Natural killer cell treated with Interleukin-12 subunit alpha and Interleukin-12 subunit beta and Interleukin-15 and Interleukin-18, amount 100 ng/mL, for 72 hours (primary cell): ENCODE results near the gene CLPSL2. TPM values are rescaled to one million over a fixed set of nuclear protein-coding genes. Genes with fewer than 3 reads are reported as not detected.

ENCODE experiments used
- ATAC-seq, 2 donors: fragments of 150-1000 bp; cut with Tn5 transposase in 1 of 2; sonication (Bioruptor Pico), chemical (Tn5 transposase) in 1 of 2; 2 replicates each; pipeline ENCODE4 v1.10.0; 2021
- DNase-seq: peaks from one replicate; pipeline ENCODE4 v3.0.0; 2022; ENCODE audit warnings: low spot score
- H3K27ac Mint-ChIP-seq, 2 donors: 1 replicate in 1 of 2; 2 replicates in 1 of 2; pipeline ENCODE4 v1.8.0; 2022; ENCODE audit warnings: mixed read lengths in 2 of 2, mild to moderate bottlenecking in 1 of 2, moderate library complexity in 1 of 2
- H3K27me3 Mint-ChIP-seq, 2 donors: 1 replicate in 1 of 2; 2 replicates in 1 of 2; pipeline ENCODE4 v1.8.0; 2022; ENCODE audit warnings: mixed read lengths in 2 of 2
- H3K36me3 Mint-ChIP-seq: one replicate; pipeline ENCODE4 v1.8.0; 2022; ENCODE audit warnings: mixed read lengths
- H3K4me1 Mint-ChIP-seq, 2 donors: 1 replicate in 1 of 2; 2 replicates in 1 of 2; pipeline ENCODE4 v1.8.0; 2022; ENCODE audit warnings: low read depth in 2 of 2, mixed read lengths in 2 of 2, mild to moderate bottlenecking in 1 of 2
- H3K4me3 Mint-ChIP-seq: one replicate; pipeline ENCODE4 v1.8.0; 2022; ENCODE audit warnings: mixed read lengths
- H3K9me3 Mint-ChIP-seq: 2 replicates; pipeline ENCODE4 v1.8.0; 2022; ENCODE audit warnings: mixed read lengths
- total RNA-seq, 2 donors: library from RNA; stranded (reverse); gene quantifications; one replicate each; pipeline ENCODE4 v1.2.3, GENCODE V29; 2022

Gene CLPSL2
- total RNA-seq, 2 donors from 2014 or later: not detected

DNA sequence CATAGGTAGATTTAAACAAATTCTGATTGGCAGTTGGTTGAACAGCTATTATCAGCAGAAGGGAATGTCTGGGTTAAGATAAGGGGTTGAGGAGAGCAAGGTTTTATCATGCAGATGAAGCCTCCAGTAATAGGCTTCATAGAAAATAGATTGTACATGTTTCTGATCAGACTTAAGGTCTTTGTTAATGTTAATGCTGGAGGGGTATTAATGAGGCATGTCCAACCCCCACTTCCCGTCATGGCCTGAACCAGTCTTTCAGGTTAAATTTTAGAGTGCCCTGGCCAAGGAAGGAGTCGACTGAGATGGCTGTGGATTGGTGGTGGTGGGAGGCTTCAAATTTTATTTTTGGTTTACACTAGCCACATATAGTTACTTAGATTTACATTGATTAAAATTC lies 7.8 kb downstream of the CLPSL2 start:
- DNase-seq (no peak), ATAC-seq (no peak)
- H3K9me3 Mint-ChIP-seq: no peaks in the 10 kb centered on the region
- no peak overlapping the region for H3K4me3 Mint-ChIP-seq
- no peaks in the 10 kb centered on the region for H3K36me3 Mint-ChIP-seq
- no peaks in the 10 kb centered on the region for H3K4me1 Mint-ChIP-seq
- peaks cover 32 to 40% of the 10 kb centered on the region in 2 donors for H3K27me3 Mint-ChIP-seq
- H3K27ac Mint-ChIP-seq: no peak overlapping the region

DNA sequence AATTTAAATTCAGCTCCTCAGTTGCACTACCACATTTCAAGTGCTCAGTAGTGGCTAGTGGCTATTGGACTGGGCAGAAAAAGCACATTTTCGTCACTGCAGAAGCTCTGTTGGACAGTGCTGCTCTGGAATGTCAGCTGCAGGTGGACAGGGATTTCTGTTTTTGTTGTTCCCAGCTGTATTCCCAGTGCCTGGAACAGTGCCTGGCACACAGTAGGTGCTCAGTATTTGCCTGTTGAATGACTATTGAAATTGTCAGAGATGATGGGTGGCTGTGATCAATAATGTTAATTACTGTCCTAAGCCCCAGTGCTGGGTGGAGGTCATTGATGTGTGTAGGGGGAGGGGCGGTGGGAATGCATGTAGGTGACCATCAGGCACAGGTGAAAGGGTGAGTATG lies 9.9 kb downstream of the CLPSL2 start:
- Mint-ChIP-seq H3K27ac (no peak overlapping the region), H3K4me3 (no peak overlapping the region), H3K27me3 (peaks cover 40 to 42% of the 10 kb centered on the region in 2 donors), H3K36me3 (no peaks in the 10 kb centered on the region), H3K4me1 (no peaks in the 10 kb centered on the region), H3K9me3 (no peaks in the 10 kb centered on the region)
- no peak for ATAC-seq
- no peak for DNase-seq

DNA sequence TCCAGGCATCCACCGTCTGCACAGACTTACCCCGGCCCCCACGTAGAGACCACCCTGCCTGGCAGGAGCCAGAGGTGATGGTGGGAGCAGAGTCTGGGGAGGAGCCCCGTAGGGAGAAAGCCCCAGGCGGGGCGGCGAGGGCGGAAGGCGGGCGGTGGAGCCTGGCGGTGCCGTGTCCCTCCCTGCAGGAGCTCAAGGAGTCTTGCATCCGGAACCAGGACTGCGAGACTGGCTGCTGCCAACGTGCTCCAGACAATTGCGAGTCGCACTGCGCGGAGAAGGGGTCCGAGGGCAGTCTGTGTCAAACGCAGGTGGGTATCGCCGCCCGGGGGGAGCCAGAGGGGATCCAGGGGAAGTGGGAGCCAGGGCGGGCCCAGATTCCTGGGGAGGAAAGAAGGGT lies 10.4 kb downstream of the CLPSL2 start:
- Mint-ChIP-seq H3K27ac (no peak overlapping the region), H3K27me3 (peaks cover 37 to 38% of the 10 kb centered on the region in 2 donors), H3K9me3 (no peaks in the 10 kb centered on the region), H3K36me3 (no peaks in the 10 kb centered on the region), H3K4me3 (no peak overlapping the region), H3K4me1 (no peaks in the 10 kb centered on the region)
- no peak for DNase-seq
- peak in 1 of 2 donors; percentile 17 for ATAC-seq

DNA sequence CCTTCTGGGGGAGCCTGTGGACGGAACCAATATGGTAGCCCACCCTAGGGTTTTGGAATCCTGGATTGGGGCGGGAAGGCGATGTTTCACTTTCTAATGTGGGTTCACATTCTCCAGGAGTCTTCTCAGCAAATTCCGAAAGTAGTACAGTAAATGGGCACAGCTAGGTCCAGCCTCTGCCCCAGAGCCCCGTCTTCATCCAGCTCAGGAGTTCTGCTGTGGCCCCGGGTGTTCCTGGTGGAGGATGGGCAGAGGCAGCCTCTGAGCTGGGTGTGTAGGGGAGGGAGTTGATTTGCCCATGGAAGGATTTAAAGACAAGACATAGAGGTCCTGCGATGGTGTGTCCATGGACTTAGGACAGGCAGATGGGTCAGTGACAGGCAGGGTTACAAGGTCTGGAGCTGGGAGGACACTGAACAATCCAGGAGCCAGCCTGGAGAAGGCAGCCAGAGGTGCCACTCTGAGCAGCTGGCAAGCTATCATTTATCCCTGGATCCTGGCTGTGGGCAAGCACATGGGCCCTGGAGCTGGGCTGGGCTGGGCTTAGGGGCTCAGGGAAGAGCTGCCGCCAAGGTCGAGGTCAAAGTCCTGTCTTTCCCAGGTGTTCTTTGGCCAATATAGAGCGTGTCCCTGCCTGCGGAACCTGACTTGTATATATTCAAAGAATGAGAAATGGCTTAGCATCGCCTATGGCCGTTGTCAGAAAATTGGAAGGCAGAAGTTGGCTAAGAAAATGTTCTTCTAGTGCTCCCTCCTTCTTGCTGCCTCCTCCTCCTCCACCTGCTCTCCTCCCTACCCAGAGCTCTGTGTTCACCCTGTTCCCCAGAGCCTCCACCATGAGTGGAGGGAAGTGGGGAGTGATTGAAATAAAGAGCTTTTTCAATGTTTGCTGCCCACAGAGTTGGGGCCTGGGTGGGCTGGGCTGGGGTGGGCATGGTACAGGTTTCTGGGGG lies 11.1 kb downstream of the CLPSL2 start:
- Mint-ChIP-seq H3K4me1 (no peaks in the 10 kb centered on the region), H3K4me3 (no peak overlapping the region), H3K9me3 (no peaks in the 10 kb centered on the region), H3K27me3 (peaks cover 32 to 34% of the 10 kb centered on the region in 2 donors), H3K27ac (no peak overlapping the region), H3K36me3 (no peaks in the 10 kb centered on the region)
- DNase-seq: no peak
- peak; percentile 15 to 22 for ATAC-seq

DNA sequence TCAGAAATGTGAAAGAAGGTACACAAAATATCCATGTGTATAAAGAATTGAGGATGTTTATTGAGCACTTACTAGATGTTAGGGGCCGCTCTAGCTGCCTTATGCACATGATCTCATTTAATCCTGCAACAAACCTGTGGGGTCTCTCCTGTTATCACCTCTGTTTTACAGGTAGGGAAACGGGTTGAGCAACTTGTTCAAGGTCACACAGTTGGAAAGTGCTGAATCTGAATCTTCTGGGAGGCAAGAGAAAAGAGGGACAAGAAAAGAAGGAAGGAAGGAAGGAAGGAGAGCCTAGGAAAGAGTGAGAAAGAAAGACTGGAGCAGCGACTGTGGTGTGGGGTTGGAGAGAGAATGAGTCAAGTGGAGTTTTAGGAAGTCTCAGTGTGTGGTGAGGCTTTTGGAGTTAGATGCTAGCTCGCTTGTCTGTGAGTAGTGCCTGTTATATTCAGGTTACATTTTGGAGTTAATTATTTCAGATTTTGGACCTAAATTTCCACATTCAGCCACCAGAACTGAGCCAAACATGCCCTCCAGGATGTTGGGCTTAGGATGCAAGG lies 12.1 kb downstream of the CLPSL2 start:
- Mint-ChIP-seq H3K4me1 (no peaks in the 10 kb centered on the region), H3K9me3 (no peaks in the 10 kb centered on the region), H3K27me3 (peaks cover 34 to 37% of the 10 kb centered on the region in 2 donors), H3K4me3 (no peak overlapping the region), H3K36me3 (no peaks in the 10 kb centered on the region), H3K27ac (no peak overlapping the region)
- ATAC-seq (no peak), DNase-seq (no peak)

DNA sequence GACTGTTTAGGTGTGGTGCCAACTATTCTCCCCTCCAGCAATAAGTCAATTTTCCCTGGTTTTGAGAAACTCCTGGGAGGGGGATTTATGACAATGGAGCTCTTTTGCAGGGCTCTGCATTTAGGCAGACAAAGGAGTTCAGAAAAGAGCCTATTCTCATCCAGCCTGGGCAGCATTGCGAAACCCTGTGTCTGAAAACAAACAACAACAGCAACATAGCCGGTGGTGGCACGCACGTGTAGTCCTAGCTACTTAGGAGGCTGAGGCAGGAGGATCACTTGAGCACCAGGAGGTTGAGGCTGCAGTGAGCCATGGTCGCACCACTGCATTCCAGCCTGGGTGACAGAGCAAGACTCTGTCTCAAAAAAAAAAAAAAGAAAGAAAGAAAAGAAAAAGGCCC lies 14.3 kb downstream of the CLPSL2 start:
- Mint-ChIP-seq H3K9me3 (no peaks in the 10 kb centered on the region), H3K4me1 (no peaks in the 10 kb centered on the region), H3K27ac (no peak overlapping the region), H3K4me3 (no peak overlapping the region), H3K36me3 (no peaks in the 10 kb centered on the region), H3K27me3 (peaks cover 24 to 25% of the 10 kb centered on the region in 2 donors)
- no peak for ATAC-seq
- no peak for DNase-seq

DNA sequence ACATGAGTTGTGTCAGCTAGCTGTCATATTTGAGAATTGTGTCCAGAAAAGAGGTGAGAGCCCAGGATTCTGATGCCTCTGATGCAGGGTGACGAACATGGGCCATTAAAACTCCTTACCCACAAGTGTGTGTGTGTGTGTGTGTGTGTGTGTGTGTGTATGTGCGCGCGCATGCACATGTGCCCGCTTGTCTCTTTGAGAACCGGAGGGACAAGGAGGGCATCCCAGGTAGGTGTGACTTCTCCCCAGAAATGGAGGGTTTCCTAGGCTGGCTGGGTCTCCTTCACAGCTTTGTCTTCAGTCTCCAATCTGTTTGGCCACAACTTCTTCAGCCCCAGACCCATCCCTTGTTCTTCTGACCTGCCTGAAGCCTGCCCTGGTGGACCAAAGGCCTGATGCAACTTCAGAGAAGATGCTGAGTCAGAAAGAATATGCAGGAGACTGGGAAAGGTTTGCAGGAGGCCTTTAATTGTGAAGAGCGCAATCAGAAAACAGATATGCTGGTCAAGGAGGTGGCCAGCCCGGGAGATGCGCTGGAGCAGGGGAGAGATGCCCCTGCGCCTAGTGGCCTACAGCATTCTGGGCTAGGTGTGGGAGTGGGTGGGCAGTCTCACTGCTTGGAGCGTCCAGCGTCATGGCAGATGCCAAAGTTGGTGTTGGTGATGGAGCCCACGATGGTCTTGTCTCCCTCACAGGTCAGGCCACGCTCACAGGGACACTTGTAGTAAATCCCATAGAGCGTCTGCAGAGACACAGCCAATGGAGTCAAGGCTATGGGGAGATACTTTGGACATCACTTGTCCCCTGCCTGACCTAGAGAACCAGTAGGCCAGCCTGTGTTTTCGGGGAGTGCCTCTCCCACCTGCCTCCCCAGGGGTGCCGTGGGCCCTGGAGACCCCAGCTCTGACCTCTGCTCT lies 18.4 kb downstream of the CLPSL2 start:
- H3K36me3 Mint-ChIP-seq: no peaks in the 10 kb centered on the region
- no peak overlapping the region for H3K27ac Mint-ChIP-seq
- ATAC-seq (peak in 1 of 2 donors; percentile 30), DNase-seq (no peak)
- no peak overlapping the region for H3K4me3 Mint-ChIP-seq
- no peaks in the 10 kb centered on the region for H3K4me1 Mint-ChIP-seq
- H3K27me3 Mint-ChIP-seq: peaks cover 4 to 18% of the 10 kb centered on the region in 2 donors
- no peaks in the 10 kb centered on the region for H3K9me3 Mint-ChIP-seq

DNA sequence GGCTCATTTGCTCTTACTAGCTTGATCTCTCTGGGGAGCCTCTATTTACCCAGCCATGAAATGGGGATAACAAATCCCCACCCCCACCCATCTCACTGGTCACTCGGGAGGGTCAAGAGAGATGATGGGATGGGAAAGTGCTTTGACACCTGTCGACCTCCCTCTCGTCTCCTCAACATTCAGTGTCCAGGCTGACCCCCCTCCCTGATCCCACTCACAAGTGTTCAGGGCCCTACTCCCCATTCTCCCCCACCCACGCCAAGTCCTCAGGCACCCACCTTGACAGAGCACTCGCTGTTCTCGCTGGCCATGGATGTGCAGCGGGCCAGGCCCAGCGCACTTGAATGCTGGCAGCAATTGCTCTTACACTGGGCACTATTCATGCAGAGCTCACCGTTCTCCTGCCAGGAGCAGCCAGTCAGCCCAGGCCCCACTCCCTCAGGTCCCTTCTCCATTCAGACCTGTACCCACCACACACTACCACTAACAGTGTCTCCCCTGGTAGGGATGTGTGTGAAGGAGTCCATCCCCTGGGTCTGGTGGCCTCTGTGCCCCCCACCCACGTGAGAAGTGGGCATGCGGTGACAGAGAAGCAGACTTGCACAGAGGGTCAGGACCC lies 19.2 kb downstream of the CLPSL2 start:
- DNase-seq (no peak), ATAC-seq (peak; percentile 34 to 41)
- Mint-ChIP-seq H3K27ac (no peak overlapping the region), H3K4me3 (no peak overlapping the region), H3K9me3 (no peaks in the 10 kb centered on the region), H3K36me3 (no peaks in the 10 kb centered on the region), H3K4me1 (no peaks in the 10 kb centered on the region), H3K27me3 (peaks cover under 1 to 11% of the 10 kb centered on the region in 2 donors)

DNA sequence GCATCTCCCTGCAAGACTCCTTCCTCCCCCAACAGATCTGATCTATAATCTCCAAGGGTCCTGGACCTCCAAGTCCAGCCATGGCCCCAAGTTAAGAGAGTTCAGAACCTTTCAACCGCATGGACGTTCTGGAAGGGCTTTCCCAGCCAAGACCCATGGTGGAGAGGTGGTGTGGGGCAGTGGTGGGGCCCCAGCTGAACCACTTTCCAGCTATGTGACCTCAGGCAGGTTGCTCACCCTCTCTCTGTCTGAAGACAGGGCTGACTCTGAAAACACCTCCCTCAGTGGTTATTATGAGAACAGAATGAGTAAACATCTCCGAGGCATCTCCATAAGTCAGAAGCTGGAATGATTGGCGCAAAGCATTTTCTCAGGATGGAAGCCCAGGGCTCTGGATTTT lies 19.8 kb downstream of the CLPSL2 start:
- DNase-seq: no peak
- Mint-ChIP-seq H3K27me3 (peaks cover 0 to 7% of the 10 kb centered on the region in 2 donors), H3K4me1 (no peaks in the 10 kb centered on the region), H3K4me3 (no peak overlapping the region), H3K27ac (no peak overlapping the region), H3K36me3 (no peaks in the 10 kb centered on the region), H3K9me3 (no peaks in the 10 kb centered on the region)
- no peak for ATAC-seq

DNA sequence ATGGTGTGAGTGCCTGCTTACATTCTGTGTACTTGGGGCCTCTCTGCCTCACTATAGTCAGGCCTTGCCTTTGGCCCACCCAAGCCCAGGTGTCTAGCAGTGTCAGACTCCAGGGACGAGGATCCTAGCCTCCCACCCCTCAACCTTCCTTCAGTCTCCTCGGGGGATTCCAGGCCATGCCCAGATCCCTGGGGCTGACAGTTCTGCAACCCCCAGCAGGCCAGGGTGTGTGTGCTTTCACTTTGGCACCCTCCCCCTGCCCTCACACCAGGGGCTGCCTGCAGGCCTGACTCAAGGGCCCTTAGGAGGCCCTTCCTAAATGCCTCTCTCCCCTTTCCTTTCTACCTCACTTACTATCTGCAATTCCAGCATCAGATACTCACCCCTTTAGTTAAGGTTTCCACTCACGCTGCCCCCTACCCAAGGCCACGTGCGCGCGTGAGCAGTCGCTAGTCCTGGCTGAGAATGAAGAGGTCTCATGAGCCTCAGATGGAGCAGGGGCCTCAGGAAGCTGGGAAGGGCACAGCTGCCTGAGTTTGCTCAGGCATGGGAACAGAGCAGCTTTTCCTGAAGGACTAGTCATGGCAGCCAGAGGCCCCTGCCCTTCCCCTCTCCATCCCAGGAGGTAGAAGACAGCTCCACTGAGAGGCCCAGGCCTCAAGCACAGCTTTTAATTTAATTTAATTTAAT lies 21.6 kb downstream of the CLPSL2 start:
- Mint-ChIP-seq H3K36me3 (no peaks in the 10 kb centered on the region), H3K27ac (no peak overlapping the region)

DNA sequence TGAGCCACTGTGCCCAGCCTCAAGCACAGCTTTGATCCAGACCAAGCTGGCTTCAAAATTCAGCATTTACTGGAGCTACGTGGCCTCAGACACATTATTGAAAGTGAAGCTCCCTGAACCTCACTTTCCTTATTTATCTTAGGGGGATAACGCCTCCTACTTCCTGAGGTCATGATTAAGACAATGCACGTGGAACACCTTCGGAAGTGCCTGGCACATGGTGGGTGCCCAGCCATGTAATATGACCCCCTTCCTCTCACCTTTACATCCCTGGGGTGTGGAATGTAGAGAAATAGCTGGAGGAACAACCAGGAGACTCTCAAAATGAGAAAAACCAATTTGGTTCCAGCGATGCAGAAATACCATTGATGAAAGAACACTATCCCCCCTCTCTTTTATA lies 22.3 kb downstream of the CLPSL2 start:
- H3K36me3 Mint-ChIP-seq: no peaks in the 10 kb centered on the region

More for the DNA sequence above, 21.6 kb downstream of the CLPSL2 start:
- DNase-seq: peak; percentile 50
- ATAC-seq: peak; percentile 28 to 35
- Mint-ChIP-seq H3K9me3 (no peaks in the 10 kb centered on the region), H3K4me1 (no peaks in the 10 kb centered on the region), H3K27me3 (peaks cover 0 to 2% of the 10 kb centered on the region in 2 donors), H3K4me3 (no peak overlapping the region)

DNA sequence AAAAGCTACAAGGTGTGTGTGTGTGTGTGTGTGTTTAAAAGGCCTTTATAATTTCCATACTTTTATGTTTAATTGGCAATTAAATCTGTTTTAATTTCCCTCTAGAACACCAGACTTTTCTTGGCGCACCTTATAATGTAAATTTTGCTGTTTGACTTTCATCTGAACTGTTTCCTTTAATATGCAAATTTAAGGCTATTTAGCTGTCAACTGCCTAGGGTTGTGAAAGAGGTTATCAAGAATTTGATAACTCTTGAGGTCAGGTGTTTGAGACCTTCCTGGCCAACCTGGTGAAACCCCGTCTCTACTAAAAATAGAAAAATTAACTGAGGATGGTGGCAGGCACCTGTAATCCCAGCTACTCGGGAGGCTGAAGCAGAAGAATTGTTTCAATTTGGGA lies 24.8 kb downstream of the CLPSL2 start:
- no peak for DNase-seq
- H3K4me3 Mint-ChIP-seq: no peak overlapping the region
- no peaks in the 10 kb centered on the region for H3K36me3 Mint-ChIP-seq
- no peak for ATAC-seq
- H3K4me1 Mint-ChIP-seq: peaks cover 0 to 8% of the 10 kb centered on the region in 2 donors
- H3K27ac Mint-ChIP-seq: no peak overlapping the region
- H3K9me3 Mint-ChIP-seq: no peaks in the 10 kb centered on the region
- peaks cover 0 to 6% of the 10 kb centered on the region in 2 donors for H3K27me3 Mint-ChIP-seq

More for the DNA sequence above, 22.3 kb downstream of the CLPSL2 start:
- DNase-seq (no peak), ATAC-seq (no peak)
- H3K27ac Mint-ChIP-seq: no peak overlapping the region
- H3K27me3 Mint-ChIP-seq: no peaks in the 10 kb centered on the region
- H3K4me1 Mint-ChIP-seq: no peaks in the 10 kb centered on the region
- H3K4me3 Mint-ChIP-seq: no peak overlapping the region
- no peaks in the 10 kb centered on the region for H3K9me3 Mint-ChIP-seq
